NCI-H1105 (cell line): ENCODE measurements around the gene SLC8A2.

ENCODE experiments used
- DNase-seq: peaks from one replicate; lab custom pipeline; 2025; lab: John Stamatoyannopoulos, UW

SLC8A2 gene

DNA sequence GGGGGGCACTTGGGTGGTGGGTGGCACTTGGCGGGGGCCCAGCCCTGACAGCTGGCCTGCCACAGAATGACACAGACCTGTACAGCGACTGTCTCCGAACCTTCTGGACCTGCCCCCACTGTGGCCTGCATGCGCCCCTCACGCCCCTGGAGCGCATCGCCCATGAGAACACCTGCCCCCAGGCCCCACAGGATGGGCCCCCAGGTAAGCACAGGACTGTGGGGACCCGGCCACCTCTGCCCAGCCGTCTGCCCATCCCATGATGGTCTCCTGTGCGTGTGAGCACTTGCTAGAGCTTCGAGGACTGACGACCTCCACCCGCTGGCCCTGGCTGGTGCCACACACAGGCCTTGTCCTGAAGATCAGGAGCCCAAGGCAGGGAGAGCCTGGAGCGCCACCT is 90.6 kb downstream of the SLC8A2 start:
- DNase-seq, result no peak

- no peak for DNase-seq
Observed at GRCh38 chr19:47380559-47380958, 91.1 kb downstream of the SLC8A2 start.

- no peak for DNase-seq
Observed at GRCh38 chr19:47379381-47379938, 92.2 kb downstream of the SLC8A2 start.

GRCh38 chr19:47378246-47378645 is 93.4 kb downstream of the SLC8A2 start:
- no peak for DNase-seq
